Transverse colon (tissue), 4 donors: ENCODE measurements around the gene GRPEL1. TPM values are rescaled to one million over a fixed set of nuclear protein-coding genes. Genes with fewer than 3 reads are reported as not detected.
"Not testable (repeated sequence)": the region's sequence is repeated elsewhere in the genome, so short reads cannot be mapped to it uniquely, and the experiment has no call there.

Experiments
- DNase-seq: peaks from one replicate; pipeline ENCODE4 v3.0.0-alpha.2; 2019
- H3K27ac ChIP-seq, 4 donors: fragments of 200-600 bp; sonication (generic); 2 replicates each; pipeline ENCODE4 v1.5.1; 2016 to 2018; ENCODE audit warnings: inconsistent platforms in 4 of 4
- H3K27me3 ChIP-seq: fragments of 200-600 bp; sonication (generic); 2 replicates; pipeline ENCODE4 v1.5.1; 2017; ENCODE audit warnings: inconsistent platforms
- H3K36me3 ChIP-seq, 4 donors: fragments of 200-600 bp; sonication (generic); 2 replicates each; pipeline ENCODE4 v1.5.1; 2017 to 2019; ENCODE audit warnings: inconsistent platforms in 4 of 4
- H3K4me1 ChIP-seq, 4 donors: fragments of 200-600 bp; sonication (generic); 2 replicates each; pipeline ENCODE4 v1.5.1; 2017 to 2020; ENCODE audit warnings: inconsistent platforms in 4 of 4
- H3K4me3 ChIP-seq, 4 donors: fragments of 200-600 bp; sonication (generic); 1 replicate in 1 of 4; 2 replicates in 3 of 4; pipeline versions ENCODE4 v1.5.1 to v1.6.1; 2017 to 2019; ENCODE audit warnings: inconsistent platforms in 4 of 4
- H3K9me3 ChIP-seq, 2 donors: fragments of 200-600 bp; sonication (generic); 2 replicates each; pipeline ENCODE4 v1.5.1; 2017 to 2019; ENCODE audit warnings: inconsistent platforms in 2 of 2
- CTCF ChIP-seq, 5 experiments: fragments of 200-600 bp in 3 of 5; fragments of 450-650 bp in 2 of 5; sonication (generic) in 3 of 5; IDR thresholded peaks; 1 replicate in 2 of 5; 2 replicates in 3 of 5; pipeline ENCODE4 v1.5.1; 2016 to 2017; ENCODE audit warnings: antibody characterized with exemption in 5 of 5, inconsistent platforms in 3 of 5, mild to moderate bottlenecking in 2 of 5, moderate library complexity in 1 of 5
- EP300 ChIP-seq: sonication (generic); formaldehyde crosslinking; IDR thresholded peaks from one replicate; pipeline ENCODE4 v1.6.1; 2017; ENCODE audit warnings: antibody characterized with exemption, low read depth
- POLR2A ChIP-seq: fragments of 450-650 bp; IDR thresholded peaks from one replicate; pipeline ENCODE4 v1.6.1; 2016; ENCODE audit warnings: antibody characterized with exemption, mild to moderate bottlenecking, moderate library complexity
- POLR2AphosphoS5 ChIP-seq, 3 donors: sonication (generic); formaldehyde crosslinking; IDR thresholded peaks; one replicate each; pipeline ENCODE4 v1.6.1; 2016; ENCODE audit warnings: antibody characterized with exemption in 3 of 3
- WGBS, 2 donors: methylation state at CpG; one replicate each; pipeline ENCODE4 v1.1.5; 2018; ENCODE audit warnings: low coverage in 1 of 2; 5-methylcytosine and 5-hydroxymethylcytosine counted together
- in situ Hi-C, 4 donors: fragments of 200-750 bp; cut with MboI; loops; one replicate each; pipeline versions ENCODE4 v1.15.0 to v1.15.1; 2017; ENCODE audit warnings: low sequenced_read_pairs in 3 of 4, low pct_ligation_motif_present in 1 of 4, low pct_unique_long_range_greater_than_20kb in 1 of 4
- intact Hi-C: fragments of 100-400 bp; cut with DNase I; formaldehyde crosslinking; loops from one replicate; pipeline ENCODE4 v1.15.1; 2023; ENCODE audit warnings: low total_unique reads
- total RNA-seq, 4 donors: library from RNA; depleted of rRNA; stranded (reverse); fragments of >200 nt; gene quantifications; one replicate each; pipeline ENCODE4 v1.1.0, GENCODE V29; 2016

GRPEL1 gene
- total RNA-seq, 4 donors from 2014 or later, result 1.1 to 22.0 (median 12.5) TPM

- no peak overlapping the region for H3K27ac ChIP-seq
- DNase-seq, result no peak
- in situ Hi-C loops, result no loop called here
- TF ChIP-seq POLR2A, result no peak
- no peak for TF ChIP-seq EP300
- no peak for TF ChIP-seq POLR2AphosphoS5 (IDR thresholded peaks at IDR 0.05)
- TF ChIP-seq CTCF (IDR thresholded peaks at IDR 0.05), result no peak
- 13 to 25% methylated on average over 1 of the region's 1 CpG for WGBS, 2 donors
- H3K36me3 ChIP-seq, result no peaks in the 10 kb centered on the region
- peaks cover 17% of the 10 kb centered on the region for H3K27me3 ChIP-seq
- peaks cover 0 to 11% (median 3%) of the 10 kb centered on the region in 4 donors for H3K4me1 ChIP-seq
- H3K4me3 ChIP-seq, result no peak overlapping the region
- intact Hi-C loops, result no loop called here
- peaks cover 0 to 3% of the 10 kb centered on the region in 2 donors for H3K9me3 ChIP-seq
Observed at GRCh38 chr4:7086384-7086783, 18.5 kb upstream of the GRPEL1 start.

DNA sequence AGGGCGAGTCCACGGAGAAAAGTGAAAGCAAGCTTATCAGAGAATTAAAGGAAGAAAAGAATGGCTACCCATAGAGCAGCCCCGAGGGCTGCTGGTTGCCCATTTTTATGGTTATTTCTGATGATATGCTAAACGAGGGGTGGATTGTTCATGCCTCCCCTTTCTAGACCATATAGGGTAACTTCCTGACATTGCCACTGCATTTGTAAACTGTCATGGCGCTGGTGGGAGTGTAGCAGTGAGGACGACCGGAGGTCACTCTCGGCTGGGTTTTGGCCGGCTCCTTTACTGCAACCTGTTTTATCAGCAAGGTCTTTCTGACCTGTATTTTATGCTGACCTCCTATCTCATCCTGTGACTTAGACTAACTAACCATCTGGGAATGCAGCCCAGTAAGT lies 16.7 kb upstream of the GRPEL1 start:
- H3K9me3 ChIP-seq, H3K27ac ChIP-seq, H3K36me3 ChIP-seq, DNase-seq, H3K4me1 ChIP-seq, in situ Hi-C loops, intact Hi-C loops: not testable (repeated sequence)
- Histone ChIP-seq H3K4me3 (peak overlapping the region in 1 of 4 donors; percentile 20), H3K27me3 (peaks cover 17% of the 10 kb centered on the region)
- 33 to 40% methylated on average over 2 to 9 of the region's 9 CpGs for WGBS, 2 donors

DNA sequence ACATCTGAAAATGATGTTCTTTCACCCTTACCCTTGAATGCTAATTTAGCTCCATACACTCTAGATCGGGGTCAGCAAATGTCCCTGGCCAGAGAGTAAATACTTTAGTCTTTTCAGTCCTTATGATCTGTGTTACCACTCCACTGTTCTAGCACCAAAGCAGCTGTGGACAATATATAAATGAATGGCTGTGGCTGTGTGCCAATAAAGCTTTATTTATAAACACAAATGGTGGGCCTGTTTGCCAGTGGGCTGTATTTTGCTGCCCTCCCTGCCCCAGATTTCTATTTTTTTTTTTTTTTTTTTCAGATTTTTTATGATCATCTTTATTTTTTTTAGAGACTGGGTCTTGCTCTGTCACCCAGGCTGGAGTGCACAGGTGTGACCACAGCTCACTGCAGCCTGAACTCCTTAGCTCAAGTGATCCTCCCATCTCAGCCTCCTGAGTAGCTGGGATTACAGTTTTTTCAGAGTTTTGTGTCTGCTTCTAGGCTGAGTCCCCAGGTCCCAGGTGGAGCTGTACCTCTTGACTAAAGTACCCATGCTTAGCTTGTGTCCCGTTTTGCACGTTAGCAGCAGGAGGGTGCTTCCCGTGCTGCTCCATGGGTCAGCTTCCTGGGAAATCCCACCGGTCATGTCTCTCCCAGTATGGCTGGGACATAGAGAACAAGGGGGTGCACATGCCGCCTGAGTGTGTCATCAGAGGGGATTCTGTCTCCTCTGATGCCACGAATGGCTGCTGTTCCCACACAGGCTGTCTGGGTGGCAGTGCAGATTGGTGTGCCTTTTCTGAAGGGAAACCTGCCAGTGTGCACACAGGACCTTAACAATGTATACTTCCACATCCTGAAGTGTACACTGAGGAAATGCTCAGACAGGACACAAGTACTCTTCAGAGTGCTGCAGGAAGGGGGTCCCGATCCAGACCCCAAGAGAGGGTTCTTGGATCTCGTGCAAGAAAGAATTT lies 16.0 kb upstream of the GRPEL1 start:
- H3K27ac ChIP-seq, result no peak overlapping the region
- TF ChIP-seq POLR2A (no peak), CTCF (IDR thresholded peaks at IDR 0.05) (no peak), EP300 (no peak), POLR2AphosphoS5 (IDR thresholded peaks at IDR 0.05) (no peak)
- no peaks in the 10 kb centered on the region for H3K36me3 ChIP-seq
- 67% methylated on average over 1 to 9 of the region's 9 CpGs for WGBS, 2 donors
- peak overlapping the region in 1 of 4 donors; percentile 20 for H3K4me3 ChIP-seq
- peaks cover 0 to 3% of the 10 kb centered on the region in 2 donors for H3K9me3 ChIP-seq
- in situ Hi-C loops, result no loop called here
- peaks cover 17% of the 10 kb centered on the region for H3K27me3 ChIP-seq
- intact Hi-C loops, result no loop called here
- no peaks in the 10 kb centered on the region for H3K4me1 ChIP-seq
- no peak for DNase-seq

- DNase-seq, H3K27me3 ChIP-seq, H3K4me1 ChIP-seq, H3K36me3 ChIP-seq, H3K9me3 ChIP-seq, H3K27ac ChIP-seq, H3K4me3 ChIP-seq: not testable (repeated sequence)
- in situ Hi-C loops, result loop anchor here in 3 of 4 donors (10.0 kb wide), 3 partner anchors 175 to 365 kb away; partner anchors contain the start of genes TBC1D14 (in 3 of the 3) and BLOC1S4 (in 1 of the 3)
- 53 to 70% methylated on average over 2 of the region's 2 CpGs for WGBS, 2 donors
- intact Hi-C loops, result loop anchor here (10.0 kb wide), 1 partner anchor 95 kb away; no protein-coding TSS in a partner anchor
Observed at GRCh38 chr4:7079909-7080308, 12.0 kb upstream of the GRPEL1 start.

DNA sequence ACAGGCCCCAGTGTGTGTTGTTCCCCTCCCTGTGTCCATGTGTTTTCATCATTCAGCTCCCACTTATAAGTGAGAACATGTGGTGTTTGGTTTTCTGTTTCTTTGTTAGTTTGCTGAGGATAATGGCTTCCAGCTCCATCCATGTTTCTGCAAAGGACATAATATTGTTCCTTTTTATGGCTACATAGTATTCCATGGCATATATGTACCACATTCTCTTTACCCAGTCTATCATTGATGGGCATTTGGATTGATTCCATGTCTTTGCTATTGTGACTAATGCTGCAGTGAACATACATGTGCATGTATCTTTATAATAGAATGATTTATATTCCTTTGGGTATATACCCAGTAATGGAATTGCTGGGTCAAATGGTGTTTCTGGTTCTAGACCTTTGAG lies 11.6 kb upstream of the GRPEL1 start:
- intact Hi-C loops, result loop anchor here (10.0 kb wide), 1 partner anchor 95 kb away; no protein-coding TSS in a partner anchor
- in situ Hi-C loops, result loop anchor here in 3 of 4 donors (10.0 kb wide), 3 partner anchors 175 to 365 kb away; partner anchors contain the start of genes TBC1D14 (in 3 of the 3) and BLOC1S4 (in 1 of the 3)
- not testable (repeated sequence) for H3K4me1 ChIP-seq

More for the DNA sequence above, 11.6 kb upstream of the GRPEL1 start:
- DNase-seq, H3K27ac ChIP-seq, H3K36me3 ChIP-seq, H3K9me3 ChIP-seq, H3K4me3 ChIP-seq, H3K27me3 ChIP-seq: not testable (repeated sequence)
